Astrocyte (in vitro differentiated cells and primary cell): ENCODE results near the gene DIDO1. TPM values are rescaled to one million over a fixed set of nuclear protein-coding genes. Genes with fewer than 3 reads are reported as not detected.

Experiments
- DNase-seq: peaks from one replicate; pipeline ENCODE4 v3.0.0-alpha.2; 2010; ENCODE audit warnings: low read depth
- FAIRE-seq: peaks from 2 replicates; lab custom pipeline; 2011; peaks lifted over from hg19 to GRCh38; lab: Jason Lieb, UNC
- H2AFZ ChIP-seq: 2 replicates; pipeline ENCODE4 v1.6.0; 2012; ENCODE audit warnings: low read depth, low read length, inconsistent platforms
- H3K27ac ChIP-seq: 2 replicates; pipeline ENCODE4 v1.5.1; 2011; ENCODE audit warnings: low read depth, low read length, inconsistent platforms
- H3K27me3 ChIP-seq: 2 replicates; pipeline ENCODE4 v1.6.0; 2011; ENCODE audit warnings: low read length, inconsistent platforms; ENCODE audit not compliant: insufficient read depth
- H3K36me3 ChIP-seq: 2 replicates; pipeline ENCODE4 v1.5.1; 2011; ENCODE audit warnings: low read length, inconsistent platforms; ENCODE audit not compliant: insufficient read depth
- H3K4me1 ChIP-seq: 2 replicates; pipeline ENCODE4 v1.5.1; 2011; ENCODE audit warnings: low read length, inconsistent platforms; ENCODE audit not compliant: insufficient read depth
- H3K4me2 ChIP-seq: 2 replicates; pipeline ENCODE4 v1.6.0; 2012; ENCODE audit warnings: low read length, inconsistent platforms
- H3K4me3 ChIP-seq: 2 replicates; pipeline ENCODE4 v1.5.1; 2011; ENCODE audit warnings: low read depth, mild to moderate bottlenecking, low read length, inconsistent platforms; ENCODE audit not compliant: insufficient read depth
- H3K79me2 ChIP-seq: 2 replicates; pipeline ENCODE4 v1.6.0; 2012; ENCODE audit warnings: mild to moderate bottlenecking, low read length, inconsistent platforms; ENCODE audit not compliant: insufficient read depth
- H3K9ac ChIP-seq: 2 replicates; pipeline ENCODE4 v1.6.0; 2012; ENCODE audit warnings: mild to moderate bottlenecking, low read length, inconsistent platforms
- H3K9me3 ChIP-seq: 2 replicates; pipeline ENCODE4 v1.5.1; 2012; ENCODE audit warnings: low read depth, mild to moderate bottlenecking, low read length, inconsistent platforms; ENCODE audit not compliant: insufficient read depth
- H4K20me1 ChIP-seq: 2 replicates; pipeline ENCODE4 v1.6.0; 2012; ENCODE audit warnings: low read length, inconsistent platforms; ENCODE audit not compliant: insufficient read depth
- H3K27ac Mint-ChIP-seq: one replicate; pipeline ENCODE4 v1.8.0; 2021; ENCODE audit warnings: mild to moderate bottlenecking, mixed read lengths; ENCODE audit not compliant: unreplicated experiment
- H3K27me3 Mint-ChIP-seq: one replicate; pipeline ENCODE4 v1.8.0; 2021; ENCODE audit warnings: low read depth, mixed read lengths; ENCODE audit not compliant: unreplicated experiment
- H3K36me3 Mint-ChIP-seq: one replicate; pipeline ENCODE4 v1.8.0; 2021; ENCODE audit warnings: low read depth, mixed read lengths; ENCODE audit not compliant: unreplicated experiment
- H3K4me1 Mint-ChIP-seq: one replicate; pipeline ENCODE4 v1.8.0; 2021; ENCODE audit warnings: low read depth, mixed read lengths; ENCODE audit not compliant: unreplicated experiment
- H3K4me3 Mint-ChIP-seq: one replicate; pipeline ENCODE4 v1.8.0; 2021; ENCODE audit warnings: mild to moderate bottlenecking, moderate library complexity, mixed read lengths; ENCODE audit not compliant: unreplicated experiment
- H3K9me3 Mint-ChIP-seq: one replicate; pipeline ENCODE4 v1.8.0; 2021; ENCODE audit warnings: mild to moderate bottlenecking, mixed read lengths; ENCODE audit not compliant: unreplicated experiment
- EZH2 ChIP-seq: IDR thresholded peaks from 2 replicates; pipeline ENCODE4 v1.6.1; 2012; ENCODE audit warnings: mild to moderate bottlenecking, low read length, inconsistent platforms; ENCODE audit not compliant: insufficient read depth
- total RNA-seq: library from RNA; stranded (reverse); gene quantifications from 2 replicates; pipeline ENCODE4 v1.2.1, GENCODE V29; 2021
- TF ChIP-seq, protein P1 (sequence below): IDR thresholded peaks from 2 replicates; pipeline ENCODE4 v1.5.1; 2011; ENCODE audit warnings: low read depth, mild to moderate bottlenecking, inconsistent platforms, low read length, moderate library complexity; ENCODE audit not compliant: insufficient read depth

Gene DIDO1
- total RNA-seq, 1 donor from 2014 or later = 39.0 TPM

DNA sequence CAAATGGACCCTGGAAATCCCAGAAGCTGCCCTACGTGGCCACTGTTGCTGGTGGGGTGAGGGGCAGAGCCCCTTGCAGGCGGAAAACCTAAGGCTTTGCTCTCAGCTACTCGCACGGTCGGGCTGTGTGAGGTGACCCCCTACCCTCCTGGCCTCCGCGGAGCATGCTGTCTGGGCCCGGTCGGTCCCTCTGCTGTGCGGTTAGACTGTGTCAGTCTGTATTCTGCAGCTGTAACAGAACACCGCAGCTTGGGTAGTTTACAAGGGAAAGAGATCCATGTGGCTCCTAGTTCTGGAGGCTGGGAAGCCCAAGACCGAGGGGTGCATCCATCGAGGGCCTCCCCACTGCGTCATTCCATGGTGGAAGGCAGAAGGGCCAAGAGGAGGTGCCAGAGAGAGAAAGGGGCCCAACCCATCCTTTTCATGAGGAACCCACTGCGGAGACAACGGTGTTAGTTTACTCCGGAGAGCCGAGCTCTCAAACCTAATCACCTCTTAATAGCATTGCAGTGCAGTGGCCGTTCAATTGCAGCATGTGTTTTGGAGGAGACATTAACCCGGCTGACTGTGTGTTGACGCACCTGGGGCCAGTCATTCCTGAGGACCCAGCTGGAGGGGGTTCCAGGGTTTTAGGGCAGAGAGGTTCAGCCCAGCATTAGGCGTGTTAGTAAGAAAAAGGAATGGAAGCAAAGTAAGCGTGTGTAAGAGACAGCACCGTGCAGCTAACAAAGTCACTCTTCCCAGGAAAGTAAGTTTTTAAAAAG, 91.2 kb downstream of the DIDO1 start:
- DNase-seq (no peak), FAIRE-seq (no peak)
- TF ChIP-seq, protein P1, sequence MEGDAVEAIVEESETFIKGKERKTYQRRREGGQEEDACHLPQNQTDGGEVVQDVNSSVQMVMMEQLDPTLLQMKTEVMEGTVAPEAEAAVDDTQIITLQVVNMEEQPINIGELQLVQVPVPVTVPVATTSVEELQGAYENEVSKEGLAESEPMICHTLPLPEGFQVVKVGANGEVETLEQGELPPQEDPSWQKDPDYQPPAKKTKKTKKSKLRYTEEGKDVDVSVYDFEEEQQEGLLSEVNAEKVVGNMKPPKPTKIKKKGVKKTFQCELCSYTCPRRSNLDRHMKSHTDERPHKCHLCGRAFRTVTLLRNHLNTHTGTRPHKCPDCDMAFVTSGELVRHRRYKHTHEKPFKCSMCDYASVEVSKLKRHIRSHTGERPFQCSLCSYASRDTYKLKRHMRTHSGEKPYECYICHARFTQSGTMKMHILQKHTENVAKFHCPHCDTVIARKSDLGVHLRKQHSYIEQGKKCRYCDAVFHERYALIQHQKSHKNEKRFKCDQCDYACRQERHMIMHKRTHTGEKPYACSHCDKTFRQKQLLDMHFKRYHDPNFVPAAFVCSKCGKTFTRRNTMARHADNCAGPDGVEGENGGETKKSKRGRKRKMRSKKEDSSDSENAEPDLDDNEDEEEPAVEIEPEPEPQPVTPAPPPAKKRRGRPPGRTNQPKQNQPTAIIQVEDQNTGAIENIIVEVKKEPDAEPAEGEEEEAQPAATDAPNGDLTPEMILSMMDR = no peak
- TF ChIP-seq EZH2 = no peak
- Histone ChIP-seq H3K27me3 (no peaks in the 10 kb centered on the region), H3K79me2 (no peaks in the 10 kb centered on the region), H3K9ac (no peak overlapping the region), H3K27ac (no peak overlapping the region), H4K20me1 (no peaks in the 10 kb centered on the region), H3K9me3 (no peaks in the 10 kb centered on the region), H3K4me2 (no peak overlapping the region), H2AFZ (no peak overlapping the region), H3K36me3 (no peaks in the 10 kb centered on the region), H3K4me1 (peaks cover 3% of the 10 kb centered on the region), H3K4me3 (no peak overlapping the region)
- no peak overlapping the region for H3K4me3 Mint-ChIP-seq
- H3K4me1 Mint-ChIP-seq = peaks cover 3% of the 10 kb centered on the region
- H3K27me3 Mint-ChIP-seq = no peaks in the 10 kb centered on the region
- no peak overlapping the region for H3K27ac Mint-ChIP-seq
- H3K9me3 Mint-ChIP-seq = no peaks in the 10 kb centered on the region
- peaks cover 9% of the 10 kb centered on the region for H3K36me3 Mint-ChIP-seq

DNA sequence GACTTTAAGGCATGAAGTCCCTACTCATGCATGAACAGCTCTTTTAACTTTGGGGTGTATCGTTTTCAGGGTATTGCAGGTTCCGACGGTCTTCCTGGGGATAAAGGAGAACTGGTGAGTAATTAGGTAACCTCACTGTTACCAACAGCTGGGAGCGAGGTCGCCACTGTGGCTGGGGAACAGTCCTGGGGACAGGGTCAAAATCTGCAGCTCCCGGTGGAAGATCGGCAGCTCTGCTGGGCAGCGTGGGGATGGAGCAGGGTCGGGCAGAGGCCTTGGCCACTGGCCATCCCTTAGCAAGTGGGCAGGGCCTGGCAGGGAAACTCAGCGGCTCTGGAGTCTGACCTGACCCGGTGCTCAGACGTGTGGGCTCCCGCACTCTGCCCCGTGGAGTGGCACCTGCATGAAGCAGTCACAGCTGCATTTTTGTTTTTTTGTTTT, 93.3 kb downstream of the DIDO1 start:
- no peak overlapping the region for H3K4me3 Mint-ChIP-seq
- peaks cover 6% of the 10 kb centered on the region for H3K36me3 Mint-ChIP-seq
- Histone ChIP-seq H3K27ac (no peak overlapping the region), H3K9ac (no peak overlapping the region), H3K4me2 (no peak overlapping the region), H3K27me3 (no peaks in the 10 kb centered on the region), H3K79me2 (no peaks in the 10 kb centered on the region), H3K36me3 (no peaks in the 10 kb centered on the region), H3K4me1 (peaks cover 3% of the 10 kb centered on the region), H3K4me3 (no peak overlapping the region), H2AFZ (peak overlapping the region; percentile 50), H3K9me3 (no peaks in the 10 kb centered on the region), H4K20me1 (no peaks in the 10 kb centered on the region)
- no peak for TF ChIP-seq EZH2
- TF ChIP-seq, protein P1 = no peak
- no peak overlapping the region for H3K27ac Mint-ChIP-seq
- H3K27me3 Mint-ChIP-seq = no peaks in the 10 kb centered on the region
- no peak for FAIRE-seq
- DNase-seq = no peak
- H3K4me1 Mint-ChIP-seq = peaks cover 3% of the 10 kb centered on the region
- H3K9me3 Mint-ChIP-seq = no peaks in the 10 kb centered on the region
